ENCODE data around the gene C12orf43. TPM values are rescaled to one million over a fixed set of nuclear protein-coding genes. Genes with fewer than 3 reads are reported as not detected.
A peak's percentile ranks its signal among the peaks of the same experiment; 100 is the strongest.

C12orf43 gene
- total RNA-seq, 1 donor from 2014 or later = 12.8 TPM

- peaks cover 2% of the 10 kb centered on the region for H3K27me3 Mint-ChIP-seq (ENCODE audit: insufficient read depth, low read depth)
Measured at GRCh38 chr12:120977531-120978295, 38.6 kb downstream of the C12orf43 start.

GRCh38 chr12:120972870-120973543 is 43.3 kb downstream of the C12orf43 start:
- peak; percentile 76 for DNase-seq (ENCODE audit: low spot score)
- H3K79me2 ChIP-seq (ENCODE audit: low read depth) = no peaks in the 10 kb centered on the region
- H3K36me3 ChIP-seq = no peaks in the 10 kb centered on the region
- H2AFZ ChIP-seq (replicated peaks) = no peak overlapping the region
- H3K4me2 ChIP-seq = no peak overlapping the region
- no peak overlapping the region for H3K9ac ChIP-seq
- H4K20me1 ChIP-seq (ENCODE audit: low read depth) = no peaks in the 10 kb centered on the region
- H3K27me3 Mint-ChIP-seq (ENCODE audit: insufficient read depth, low read depth) = peaks cover 6% of the 10 kb centered on the region
- no peaks in the 10 kb centered on the region for H3K9me3 ChIP-seq (ENCODE audit: low read depth)
- H3K4me3 Mint-ChIP-seq = peak overlapping the region; percentile 52
- H3K27me3 ChIP-seq = no peaks in the 10 kb centered on the region
- H3K4me1 ChIP-seq = no peaks in the 10 kb centered on the region
- H3K27ac Mint-ChIP-seq = peak overlapping the region; percentile 98
- H3F3A ChIP-seq (ENCODE audit: low read depth) = peaks cover 9% of the 10 kb centered on the region
- no peak overlapping the region for H3K4me3 ChIP-seq
- H3K36me3 Mint-ChIP-seq = no peaks in the 10 kb centered on the region
- peaks cover 31% of the 10 kb centered on the region for H3K4me1 Mint-ChIP-seq
- no peaks in the 10 kb centered on the region for H3K9me3 Mint-ChIP-seq
- H3K27ac ChIP-seq = no peak overlapping the region
- TF ChIP-seq EZH2 (IDR thresholded peaks at IDR 0.05) (no peak), EZH2phosphoT487 (IDR thresholded peaks at IDR 0.05) (no peak), CTCF (IDR thresholded peaks at IDR 0.05) (no peak)

More at GRCh38 chr12:120977531-120978295, 38.6 kb downstream of the C12orf43 start:
- peaks cover 9% of the 10 kb centered on the region for H3F3A ChIP-seq (ENCODE audit: low read depth)
- DNase-seq (ENCODE audit: low spot score) = no peak
- TF ChIP-seq EZH2phosphoT487 (IDR thresholded peaks at IDR 0.05) (no peak), EZH2 (IDR thresholded peaks at IDR 0.05) (no peak), CTCF (IDR thresholded peaks at IDR 0.05) (no peak)
- Mint-ChIP-seq H3K4me1 (peaks cover 17% of the 10 kb centered on the region), H3K36me3 (no peaks in the 10 kb centered on the region), H3K27ac (no peak overlapping the region), H3K9me3 (no peaks in the 10 kb centered on the region), H3K4me3 (no peak overlapping the region)
- H3K36me3 ChIP-seq = no peaks in the 10 kb centered on the region
- no peak overlapping the region for H3K9ac ChIP-seq
- no peak overlapping the region for H2AFZ ChIP-seq (replicated peaks)
- H3K9me3 ChIP-seq (ENCODE audit: low read depth) = no peaks in the 10 kb centered on the region
- no peak overlapping the region for H3K4me2 ChIP-seq
- H4K20me1 ChIP-seq (ENCODE audit: low read depth) = no peaks in the 10 kb centered on the region
- no peak overlapping the region for H3K4me3 ChIP-seq
- H3K79me2 ChIP-seq (ENCODE audit: low read depth) = no peaks in the 10 kb centered on the region
- H3K27me3 ChIP-seq = no peaks in the 10 kb centered on the region
- no peak overlapping the region for H3K27ac ChIP-seq
- H3K4me1 ChIP-seq = peaks cover 7% of the 10 kb centered on the region

GRCh38 chr12:120971299-120972180 is 44.7 kb downstream of the C12orf43 start:
- Histone ChIP-seq H3K9me3 (ENCODE audit: low read depth) (no peaks in the 10 kb centered on the region), H3F3A (ENCODE audit: low read depth) (peaks cover 9% of the 10 kb centered on the region), H3K9ac (no peak overlapping the region), H3K4me1 (no peaks in the 10 kb centered on the region), H3K79me2 (ENCODE audit: low read depth) (no peaks in the 10 kb centered on the region), H3K4me3 (no peak overlapping the region), H2AFZ (replicated peaks) (no peak overlapping the region), H3K27me3 (no peaks in the 10 kb centered on the region), H3K27ac (no peak overlapping the region), H4K20me1 (ENCODE audit: low read depth) (no peaks in the 10 kb centered on the region), H3K36me3 (no peaks in the 10 kb centered on the region), H3K4me2 (no peak overlapping the region)
- Mint-ChIP-seq H3K27ac (peak overlapping the region; percentile 75), H3K27me3 (ENCODE audit: insufficient read depth, low read depth) (peaks cover 11% of the 10 kb centered on the region), H3K36me3 (no peaks in the 10 kb centered on the region), H3K4me1 (peaks cover 33% of the 10 kb centered on the region), H3K9me3 (no peaks in the 10 kb centered on the region), H3K4me3 (no peak overlapping the region)
- DNase-seq (ENCODE audit: low spot score) = peak; percentile 62
- TF ChIP-seq EZH2 (IDR thresholded peaks at IDR 0.05) = no peak
- TF ChIP-seq CTCF (IDR thresholded peaks at IDR 0.05) = peak; percentile 82
